Activated T-cell treated with anti-CD3 and anti-CD28 coated beads for 24 hours (primary cell): ENCODE measurements around the gene CYP4F11.
"Not testable (repeated sequence)": the region's sequence is repeated elsewhere in the genome, so short reads cannot be mapped to it uniquely, and the experiment has no call there.

ENCODE experiments used
- DNase-seq: peaks from one replicate; pipeline ENCODE4 v3.0.0-alpha.2; 2020; ENCODE audit warnings: low read depth

Gene CYP4F11

GRCh38 chr19:15934332-15935078 is at the start of gene CYP4F11:
Gene CYP4F11, minus strand, starts transcription at chr19:15934529. Its CDS starts 121 bp downstream, at chr19:15934408.
- DNase-seq: no peak

- no peak for DNase-seq
Observed at GRCh38 chr19:15979293-15979692, 45.0 kb upstream of the CYP4F11 start.

- DNase-seq: no peak
Observed at GRCh38 chr19:15977690-15978089, 43.4 kb upstream of the CYP4F11 start.

- DNase-seq: no peak
Observed at GRCh38 chr19:15976836-15977689, 42.7 kb upstream of the CYP4F11 start.

- DNase-seq: no peak
Observed at GRCh38 chr19:15974856-15975255, 40.5 kb upstream of the CYP4F11 start.

- not testable (repeated sequence) for DNase-seq
Observed at GRCh38 chr19:15972043-15972442, 37.7 kb upstream of the CYP4F11 start.

GRCh38 chr19:15971224-15971780 is 37.0 kb upstream of the CYP4F11 start:
- DNase-seq: no peak

- DNase-seq: no peak
Observed at GRCh38 chr19:15964231-15964630, 29.9 kb upstream of the CYP4F11 start.

GRCh38 chr19:15962319-15962718 is 28.0 kb upstream of the CYP4F11 start:
- DNase-seq: no peak

GRCh38 chr19:15954820-15955219 is 20.5 kb upstream of the CYP4F11 start:
- no peak for DNase-seq

- DNase-seq: no peak
Observed at GRCh38 chr19:15948223-15949058, 14.1 kb upstream of the CYP4F11 start, which contains the start of gene OR10H4. Gene OR10H4, plus strand, starts transcription at chr19:15949008. Its CDS starts 0 bp downstream, at chr19:15949008.

- DNase-seq: no peak
Observed at GRCh38 chr19:15945301-15945700, 11.0 kb upstream of the CYP4F11 start.

GRCh38 chr19:15944401-15944800 is 10.1 kb upstream of the CYP4F11 start:
- DNase-seq: no peak

GRCh38 chr19:15937771-15938170 is 3.4 kb upstream of the CYP4F11 start:
- DNase-seq: no peak

GRCh38 chr19:15936950-15937349 is 2.6 kb upstream of the CYP4F11 start:
- no peak for DNase-seq

- DNase-seq: no peak
Observed at GRCh38 chr19:15936173-15936572, 1.8 kb upstream of the CYP4F11 start.

- no peak for DNase-seq
Observed at GRCh38 chr19:15935167-15935702, 906 bp upstream of the CYP4F11 start.

- not testable (repeated sequence) for DNase-seq
Observed at GRCh38 chr19:15933761-15934331, 483 bp downstream of the CYP4F11 start.

GRCh38 chr19:15928321-15928720 is 6.0 kb downstream of the CYP4F11 start:
- DNase-seq: no peak

GRCh38 chr19:15926484-15926883 is 7.8 kb downstream of the CYP4F11 start:
- DNase-seq: no peak

GRCh38 chr19:15923702-15924101 is 10.6 kb downstream of the CYP4F11 start:
- no peak for DNase-seq
